ENCODE results near the gene PAM. TPM values are rescaled to one million over a fixed set of nuclear protein-coding genes. Genes with fewer than 3 reads are reported as not detected.

PAM gene
- total and polyA plus RNA-seq, 2 donors (not counting 3 experiments of a cell fraction or from before 2014, with no cell fraction given) = 118 to 176 TPM

DNA sequence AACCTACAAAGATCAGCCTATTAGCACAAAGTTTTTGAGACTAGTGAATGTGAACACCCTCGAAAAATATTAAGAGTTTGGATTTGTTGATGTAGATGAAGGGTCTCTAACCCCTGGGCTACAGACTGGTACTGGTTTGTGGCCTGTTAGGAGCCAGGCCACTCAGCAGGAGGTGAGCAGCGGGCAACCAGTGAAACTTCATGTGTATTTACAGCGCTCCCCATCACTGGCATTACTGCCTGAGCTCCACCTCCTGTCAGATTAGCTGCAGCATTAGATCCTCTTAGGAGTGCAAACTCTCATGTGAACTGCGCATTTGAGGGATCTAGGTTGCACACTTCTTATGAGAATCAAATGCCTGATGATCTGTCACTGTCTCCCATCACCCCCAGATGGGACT is 11.2 kb upstream of the PAM start:
- no peak for DNase-seq (ENCODE audit: low read depth, low spot score)
- no peaks in the 10 kb centered on the region for H3K36me3 ChIP-seq (ENCODE audit: control insufficient read depth in 2 of 2, extremely low read depth in 1 of 2, insufficient read depth in 2 of 2, low read length in 2 of 2)
- no peak for FAIRE-seq
- no peaks in the 10 kb centered on the region for H3K79me2 ChIP-seq (ENCODE audit: control insufficient read depth, insufficient read depth, low read length)
- POLR2A ChIA-PET = no interaction called here
- H3K4me3 ChIP-seq (replicated peaks in 1 of 3; ENCODE audit: insufficient read depth in 1 of 3, low read depth in 1 of 3, low read length in 3 of 3) = no peak overlapping the region
- H2AFZ ChIP-seq (ENCODE audit: low read depth, low read length) = no peak overlapping the region
- dilution Hi-C loops (cut with MboI; ENCODE audit: extremely low pct_ligation_motif_present, low sequenced_read_pairs) = no loop called here
- H3K4me1 ChIP-seq (ENCODE audit: control insufficient read depth, extremely low read depth, insufficient read depth, low read length) = no peaks in the 10 kb centered on the region
- no peaks in the 10 kb centered on the region for H3K9me3 ChIP-seq (replicated peaks; ENCODE audit: control insufficient read depth, insufficient read depth, low read length)
- intact Hi-C loops (cut with micrococcal nuclease) = no loop called here
- TF ChIP-seq FOS (IDR thresholded peaks at IDR 0.05; ENCODE audit: borderline replicate concordance, insufficient read depth, low read length) = no peak
- TF ChIP-seq POLR2A (IDR thresholded peaks at IDR 0.05; ENCODE audit: low read depth, low read length) = no peak
- TF ChIP-seq, protein P1, sequence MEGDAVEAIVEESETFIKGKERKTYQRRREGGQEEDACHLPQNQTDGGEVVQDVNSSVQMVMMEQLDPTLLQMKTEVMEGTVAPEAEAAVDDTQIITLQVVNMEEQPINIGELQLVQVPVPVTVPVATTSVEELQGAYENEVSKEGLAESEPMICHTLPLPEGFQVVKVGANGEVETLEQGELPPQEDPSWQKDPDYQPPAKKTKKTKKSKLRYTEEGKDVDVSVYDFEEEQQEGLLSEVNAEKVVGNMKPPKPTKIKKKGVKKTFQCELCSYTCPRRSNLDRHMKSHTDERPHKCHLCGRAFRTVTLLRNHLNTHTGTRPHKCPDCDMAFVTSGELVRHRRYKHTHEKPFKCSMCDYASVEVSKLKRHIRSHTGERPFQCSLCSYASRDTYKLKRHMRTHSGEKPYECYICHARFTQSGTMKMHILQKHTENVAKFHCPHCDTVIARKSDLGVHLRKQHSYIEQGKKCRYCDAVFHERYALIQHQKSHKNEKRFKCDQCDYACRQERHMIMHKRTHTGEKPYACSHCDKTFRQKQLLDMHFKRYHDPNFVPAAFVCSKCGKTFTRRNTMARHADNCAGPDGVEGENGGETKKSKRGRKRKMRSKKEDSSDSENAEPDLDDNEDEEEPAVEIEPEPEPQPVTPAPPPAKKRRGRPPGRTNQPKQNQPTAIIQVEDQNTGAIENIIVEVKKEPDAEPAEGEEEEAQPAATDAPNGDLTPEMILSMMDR (IDR thresholded peaks at IDR 0.05; ENCODE audit: extremely low read depth in 1 of 2, insufficient read depth in 1 of 2, low read depth in 1 of 2, low read length in 2 of 2) = no peak
- no peak for TF ChIP-seq JUN (IDR thresholded peaks at IDR 0.05; ENCODE audit: borderline replicate concordance, insufficient read depth, insufficient read length, low read depth)
- TF ChIP-seq GATA2 (IDR thresholded peaks at IDR 0.05; ENCODE audit: insufficient read depth, insufficient read length, low read depth, low read length) = no peak
- TF ChIP-seq, protein P2, sequence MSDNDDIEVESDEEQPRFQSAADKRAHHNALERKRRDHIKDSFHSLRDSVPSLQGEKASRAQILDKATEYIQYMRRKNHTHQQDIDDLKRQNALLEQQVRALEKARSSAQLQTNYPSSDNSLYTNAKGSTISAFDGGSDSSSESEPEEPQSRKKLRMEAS (IDR thresholded peaks at IDR 0.05; ENCODE audit: insufficient read depth, insufficient read length) = no peak
- no peak for TF ChIP-seq EZH2 (IDR thresholded peaks at IDR 0.05; ENCODE audit: borderline replicate concordance, low read depth, low read length, severe bottlenecking)
- TF ChIP-seq MYC (IDR thresholded peaks at IDR 0.05; ENCODE audit: low read depth, low read length) = no peak
- no peak for TF ChIP-seq POLR2AphosphoS5 (IDR thresholded peaks at IDR 0.05; ENCODE audit: insufficient read depth, low read depth, low read length)
- H3K27ac ChIP-seq (ENCODE audit: insufficient read depth, low read depth, low read length) = no peak overlapping the region
- no peaks in the 10 kb centered on the region for H4K20me1 ChIP-seq (replicated peaks; ENCODE audit: control insufficient read depth, extremely low read depth, insufficient read depth, low read length)
- no peak overlapping the region for H3K9ac ChIP-seq (replicated peaks; ENCODE audit: extremely low read depth, insufficient read depth, low read length)
- no peaks in the 10 kb centered on the region for H3K27me3 ChIP-seq (ENCODE audit: control insufficient read depth in 2 of 2, insufficient read depth in 2 of 2, low read length in 2 of 2)
- BruUV-seq (replicated peaks) = no TSS peak
- H3K9me1 ChIP-seq (replicated peaks; ENCODE audit: control insufficient read depth, extremely low read depth, insufficient read depth, low read length) = no peaks in the 10 kb centered on the region
- CTCF ChIA-PET = no interaction called here
- no peak overlapping the region for H3K4me2 ChIP-seq (ENCODE audit: insufficient read depth, low read length)
